SU-DHL-6 (cell line): Measurements from ENCODE around the gene UBE2J2.

Experiments
- CTCF ChIP-seq: fragments of 200-600 bp; sonication (generic); IDR thresholded peaks from one replicate; pipeline ENCODE4 v1.5.1; 2017; ENCODE audit warnings: antibody characterized with exemption, mild to moderate bottlenecking, low read length, moderate library complexity; ENCODE audit not compliant: insufficient read depth, poor library complexity, severe bottlenecking
- EZH2phosphoT487 ChIP-seq: fragments of 200-600 bp; sonication (generic), shearing (Covaris generic); conservative IDR thresholded peaks from 2 replicates; pipeline ENCODE4 v1.6.1; 2018; ENCODE audit warnings: mild to moderate bottlenecking, antibody characterized with exemption, low read length, moderate library complexity, mixed read lengths

- no peak for TF ChIP-seq CTCF
- TF ChIP-seq EZH2phosphoT487, result no peak
These were observed 35.6 kb downstream of the UBE2J2 start for GRCh38 chr1:1237874-1238701.
